Measurements from ENCODE around the gene LGALS4.
"Not testable (repeated sequence)": the region's sequence is repeated elsewhere in the genome, so short reads cannot be mapped to it uniquely, and the experiment has no call there.

The LGALS4 gene

GRCh38 chr19:38773469-38774177 is 39.1 kb downstream of the LGALS4 start, which contains the start of gene LGALS7:
LGALS7 (minus strand) TSS chr19:38773517; CDS start chr19:38773492, 25 bp downstream.
- in situ Hi-C loops (cut with MboI; ENCODE audit: low sequenced_read_pairs), result no loop called here

GRCh38 chr19:38771569-38771968 is 41.2 kb downstream of the LGALS4 start:
- in situ Hi-C loops (cut with MboI; ENCODE audit: low sequenced_read_pairs), result not testable (repeated sequence)

GRCh38 chr19:38770949-38771275 is 41.8 kb downstream of the LGALS4 start:
- in situ Hi-C loops (cut with MboI; ENCODE audit: low sequenced_read_pairs), result not testable (repeated sequence)

GRCh38 chr19:38770228-38770948 is 42.4 kb downstream of the LGALS4 start:
- in situ Hi-C loops (cut with MboI; ENCODE audit: low sequenced_read_pairs), result not testable (repeated sequence)

GRCh38 chr19:38769635-38770211 is 43.0 kb downstream of the LGALS4 start:
- in situ Hi-C loops (cut with MboI; ENCODE audit: low sequenced_read_pairs), result no loop called here

GRCh38 chr19:38766276-38767047 is 46.3 kb downstream of the LGALS4 start:
- in situ Hi-C loops (cut with MboI; ENCODE audit: low sequenced_read_pairs), result no loop called here

- in situ Hi-C loops (cut with MboI; ENCODE audit: low sequenced_read_pairs), result no loop called here
Observed at GRCh38 chr19:38765214-38765613, 47.5 kb downstream of the LGALS4 start.

- in situ Hi-C loops (cut with MboI; ENCODE audit: low sequenced_read_pairs), result no loop called here
Observed at GRCh38 chr19:38763795-38764220, 48.9 kb downstream of the LGALS4 start.

GRCh38 chr19:38761884-38762389 is 50.8 kb downstream of the LGALS4 start:
- in situ Hi-C loops (cut with MboI; ENCODE audit: low sequenced_read_pairs), result not testable (repeated sequence)

- in situ Hi-C loops (cut with MboI; ENCODE audit: low sequenced_read_pairs), result not testable (repeated sequence)
Observed at GRCh38 chr19:38760805-38761517, 51.8 kb downstream of the LGALS4 start.

- in situ Hi-C loops (cut with MboI; ENCODE audit: low sequenced_read_pairs), result no loop called here
Observed at GRCh38 chr19:38759590-38760003, 53.1 kb downstream of the LGALS4 start.

GRCh38 chr19:38754196-38754595 is 58.5 kb downstream of the LGALS4 start:
- in situ Hi-C loops (cut with MboI; ENCODE audit: low sequenced_read_pairs), result not testable (repeated sequence)

GRCh38 chr19:38753783-38754182 is 59.0 kb downstream of the LGALS4 start:
- in situ Hi-C loops (cut with MboI; ENCODE audit: low sequenced_read_pairs), result not testable (repeated sequence)

Data from hTERT RPE-1 (cell line).